Liver (tissue), 9 donors: ENCODE measurements around the gene TEP1. TPM values are rescaled to one million over a fixed set of nuclear protein-coding genes. Genes with fewer than 3 reads are reported as not detected.

Source experiments
- DNase-seq: peaks from one replicate; pipeline ENCODE4 v3.0.0-alpha.2; 2017; ENCODE audit warnings: low spot score
- H3K27ac ChIP-seq, 2 donors: one replicate each; pipeline ENCODE4 v1.7.0; 2013; ENCODE audit warnings: inconsistent platforms in 2 of 2, low read length in 2 of 2, control low read depth in 1 of 2, low read depth in 1 of 2, mild to moderate bottlenecking in 1 of 2
- H3K27me3 ChIP-seq, 4 donors: one replicate each; pipeline versions ENCODE4 v1.6.1 to v1.7.0; 2013; ENCODE audit warnings: low read length in 3 of 4, inconsistent platforms in 1 of 4, mild to moderate bottlenecking in 1 of 4, moderate library complexity in 1 of 4; ENCODE audit not compliant: control insufficient read depth in 4 of 4, insufficient read depth in 4 of 4
- H3K36me3 ChIP-seq, 4 donors: one replicate each; pipeline versions ENCODE4 v1.6.1 to v1.7.0; 2013; ENCODE audit warnings: low read length in 3 of 4, mild to moderate bottlenecking in 3 of 4, low read depth in 1 of 4, moderate library complexity in 1 of 4; ENCODE audit not compliant: control insufficient read depth in 4 of 4, insufficient read depth in 3 of 4
- H3K4me1 ChIP-seq, 4 donors: one replicate each; pipeline versions ENCODE4 v1.6.1 to v1.7.0; 2013; ENCODE audit warnings: low read length in 3 of 4, mild to moderate bottlenecking in 3 of 4, moderate library complexity in 1 of 4; ENCODE audit not compliant: control insufficient read depth in 4 of 4, insufficient read depth in 4 of 4
- H3K4me3 ChIP-seq, 3 donors: one replicate each; pipeline versions ENCODE4 v1.6.1 to v1.7.0; 2013; ENCODE audit warnings: low read length in 3 of 3, control low read depth in 1 of 3, low read depth in 1 of 3, mild to moderate bottlenecking in 1 of 3
- H3K9ac ChIP-seq, 2 donors: one replicate each; pipeline ENCODE4 v1.7.0; 2013; ENCODE audit warnings: low read length in 2 of 2, mild to moderate bottlenecking in 2 of 2, moderate library complexity in 2 of 2, control low read depth in 1 of 2, low read depth in 1 of 2
- H3K9me3 ChIP-seq, 4 donors: one replicate each; pipeline versions ENCODE4 v1.6.1 to v1.7.0; 2013; ENCODE audit warnings: low read length in 3 of 4; ENCODE audit not compliant: control insufficient read depth in 4 of 4
- ATF3 ChIP-seq: IDR thresholded peaks from 2 replicates; pipeline ENCODE4 v1.6.1; 2016; ENCODE audit warnings: antibody characterized with exemption
- EGR1 ChIP-seq, 2 donors: IDR thresholded peaks; 2 replicates each; pipeline ENCODE4 v1.6.1; 2016 to 2018; ENCODE audit warnings: antibody characterized with exemption in 2 of 2, low read depth in 2 of 2
- FOXA1 ChIP-seq: IDR thresholded peaks from 2 replicates; pipeline ENCODE4 v1.6.1; 2016; ENCODE audit warnings: antibody characterized with exemption
- FOXA2 ChIP-seq: IDR thresholded peaks from 2 replicates; pipeline ENCODE4 v1.6.1; 2016; ENCODE audit warnings: antibody characterized with exemption
- GABPA ChIP-seq, 2 donors: IDR thresholded peaks in 1 of 2; conservative IDR thresholded peaks in 1 of 2; 2 replicates each; pipeline ENCODE4 v1.6.1; 2016; ENCODE audit warnings: antibody characterized with exemption in 2 of 2, mild to moderate bottlenecking in 1 of 2, moderate library complexity in 1 of 2
- HNF4A ChIP-seq, 2 donors: conservative IDR thresholded peaks; 2 replicates each; pipeline ENCODE4 v1.6.1; 2016; ENCODE audit warnings: antibody characterized with exemption in 2 of 2, mild to moderate bottlenecking in 2 of 2
- HNF4G ChIP-seq: IDR thresholded peaks from 2 replicates; pipeline ENCODE4 v1.6.1; 2016; ENCODE audit warnings: antibody characterized with exemption
- JUND ChIP-seq, 2 donors: IDR thresholded peaks; 2 replicates each; pipeline ENCODE4 v1.6.1; 2016; ENCODE audit warnings: antibody characterized with exemption in 2 of 2
- NR2F2 ChIP-seq: IDR thresholded peaks from 2 replicates; pipeline ENCODE4 v1.6.1; 2016; ENCODE audit warnings: antibody characterized with exemption
- RAD21 ChIP-seq, 2 donors: IDR thresholded peaks; 2 replicates each; pipeline ENCODE4 v1.6.1; 2016; ENCODE audit warnings: antibody characterized with exemption in 2 of 2, mild to moderate bottlenecking in 2 of 2
- RXRA ChIP-seq, 2 donors: IDR thresholded peaks; 2 replicates each; pipeline ENCODE4 v1.6.1; 2017 to 2018; ENCODE audit warnings: antibody characterized with exemption in 2 of 2, mild to moderate bottlenecking in 1 of 2
- SP1 ChIP-seq: IDR thresholded peaks from 2 replicates; pipeline ENCODE4 v1.6.1; 2018; ENCODE audit warnings: antibody characterized with exemption, mild to moderate bottlenecking
- TAF1 ChIP-seq: conservative IDR thresholded peaks from 2 replicates; pipeline ENCODE4 v1.6.1; 2016; ENCODE audit warnings: antibody characterized with exemption, mild to moderate bottlenecking
- YY1 ChIP-seq: IDR thresholded peaks from 2 replicates; pipeline ENCODE4 v1.6.1; 2016; ENCODE audit warnings: antibody characterized with exemption, mild to moderate bottlenecking
- ZBTB33 ChIP-seq: IDR thresholded peaks from 2 replicates; pipeline ENCODE4 v1.6.1; 2016; ENCODE audit warnings: antibody characterized with exemption
- WGBS: extraction: QIAGEN DNeasy Blood & Tissue Kit; methylation state at CpG from one replicate; pipeline ENCODE4 v1.1.7; 2013; 5-methylcytosine and 5-hydroxymethylcytosine counted together
- polyA plus RNA-seq, 2 donors: library from polyadenylated mRNA; stranded (reverse) in 1 of 2; unstranded in 1 of 2; fragments of 200-250 nt in 1 of 2; fragments of >200 nt in 1 of 2; fragmentation: Nextera tagmentation in 1 of 2; extraction: Ambion mirVana in 1 of 2; gene quantifications; one replicate each; pipeline versions ENCODE4 v1.2.1 to v1.2.3, GENCODE V29; 2013 to 2015
- total RNA-seq, 2 donors: library from RNA; depleted of rRNA; stranded (reverse); fragments of >200 nt; gene quantifications; one replicate each; pipeline ENCODE4 v1.2.3, GENCODE V29; 2014
- TF ChIP-seq, protein P1 (sequence below): IDR thresholded peaks from 2 replicates; pipeline ENCODE4 v1.6.1; 2016; ENCODE audit warnings: antibody characterized with exemption
- TF ChIP-seq, protein P2 (sequence below): fragments of 150-350 bp; IDR thresholded peaks from 2 replicates; pipeline ENCODE4 v1.5.1; 2017; ENCODE audit warnings: improper control_type of control experiment, low read depth, low read length; ENCODE audit not compliant: missing input control
- TF ChIP-seq, protein P3 (sequence below): IDR thresholded peaks from 2 replicates; pipeline ENCODE4 v1.6.1; 2016; ENCODE audit warnings: antibody characterized with exemption, mild to moderate bottlenecking
- donor health status: healthy.
- donor health status: healthy.
- donor health status: healthy.
- donor health status: healthy.
- donor health status: healthy.

The TEP1 gene
- total and polyA plus RNA-seq, 4 donors: 3.9 to 20.7 (median 7.6) TPM

GRCh38 chr14:20356422-20356821, 56.9 kb downstream of the TEP1 start:
- no peaks in the 10 kb centered on the region for H3K27me3 ChIP-seq
- peaks cover 11 to 59% (median 53%) of the 10 kb centered on the region in 4 donors for H3K36me3 ChIP-seq
- H3K9ac ChIP-seq: no peak overlapping the region
- 94% methylated on average over 3 of the region's 3 CpGs for WGBS
- TF ChIP-seq HNF4G (no peak), ZBTB33 (no peak), HNF4A (conservative IDR thresholded peaks at IDR 0.05) (no peak), ATF3 (no peak), FOXA1 (no peak), RAD21 (IDR thresholded peaks at IDR 0.05) (no peak), TAF1 (no peak), FOXA2 (no peak), GABPA (IDR thresholded peaks at IDR 0.05 in 1 of 2, conservative IDR thresholded peaks at IDR 0.05 in 1 of 2) (no peak), SP1 (no peak), RXRA (IDR thresholded peaks at IDR 0.05) (no peak), EGR1 (IDR thresholded peaks at IDR 0.05; ENCODE audit: low read depth in 2 of 2) (no peak), NR2F2 (no peak), JUND (IDR thresholded peaks at IDR 0.05) (no peak), YY1 (no peak)
- TF ChIP-seq, protein P1, sequence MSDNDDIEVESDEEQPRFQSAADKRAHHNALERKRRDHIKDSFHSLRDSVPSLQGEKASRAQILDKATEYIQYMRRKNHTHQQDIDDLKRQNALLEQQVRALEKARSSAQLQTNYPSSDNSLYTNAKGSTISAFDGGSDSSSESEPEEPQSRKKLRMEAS: no peak
- TF ChIP-seq, protein P2, sequence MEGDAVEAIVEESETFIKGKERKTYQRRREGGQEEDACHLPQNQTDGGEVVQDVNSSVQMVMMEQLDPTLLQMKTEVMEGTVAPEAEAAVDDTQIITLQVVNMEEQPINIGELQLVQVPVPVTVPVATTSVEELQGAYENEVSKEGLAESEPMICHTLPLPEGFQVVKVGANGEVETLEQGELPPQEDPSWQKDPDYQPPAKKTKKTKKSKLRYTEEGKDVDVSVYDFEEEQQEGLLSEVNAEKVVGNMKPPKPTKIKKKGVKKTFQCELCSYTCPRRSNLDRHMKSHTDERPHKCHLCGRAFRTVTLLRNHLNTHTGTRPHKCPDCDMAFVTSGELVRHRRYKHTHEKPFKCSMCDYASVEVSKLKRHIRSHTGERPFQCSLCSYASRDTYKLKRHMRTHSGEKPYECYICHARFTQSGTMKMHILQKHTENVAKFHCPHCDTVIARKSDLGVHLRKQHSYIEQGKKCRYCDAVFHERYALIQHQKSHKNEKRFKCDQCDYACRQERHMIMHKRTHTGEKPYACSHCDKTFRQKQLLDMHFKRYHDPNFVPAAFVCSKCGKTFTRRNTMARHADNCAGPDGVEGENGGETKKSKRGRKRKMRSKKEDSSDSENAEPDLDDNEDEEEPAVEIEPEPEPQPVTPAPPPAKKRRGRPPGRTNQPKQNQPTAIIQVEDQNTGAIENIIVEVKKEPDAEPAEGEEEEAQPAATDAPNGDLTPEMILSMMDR: no peak
- TF ChIP-seq, protein P3, sequence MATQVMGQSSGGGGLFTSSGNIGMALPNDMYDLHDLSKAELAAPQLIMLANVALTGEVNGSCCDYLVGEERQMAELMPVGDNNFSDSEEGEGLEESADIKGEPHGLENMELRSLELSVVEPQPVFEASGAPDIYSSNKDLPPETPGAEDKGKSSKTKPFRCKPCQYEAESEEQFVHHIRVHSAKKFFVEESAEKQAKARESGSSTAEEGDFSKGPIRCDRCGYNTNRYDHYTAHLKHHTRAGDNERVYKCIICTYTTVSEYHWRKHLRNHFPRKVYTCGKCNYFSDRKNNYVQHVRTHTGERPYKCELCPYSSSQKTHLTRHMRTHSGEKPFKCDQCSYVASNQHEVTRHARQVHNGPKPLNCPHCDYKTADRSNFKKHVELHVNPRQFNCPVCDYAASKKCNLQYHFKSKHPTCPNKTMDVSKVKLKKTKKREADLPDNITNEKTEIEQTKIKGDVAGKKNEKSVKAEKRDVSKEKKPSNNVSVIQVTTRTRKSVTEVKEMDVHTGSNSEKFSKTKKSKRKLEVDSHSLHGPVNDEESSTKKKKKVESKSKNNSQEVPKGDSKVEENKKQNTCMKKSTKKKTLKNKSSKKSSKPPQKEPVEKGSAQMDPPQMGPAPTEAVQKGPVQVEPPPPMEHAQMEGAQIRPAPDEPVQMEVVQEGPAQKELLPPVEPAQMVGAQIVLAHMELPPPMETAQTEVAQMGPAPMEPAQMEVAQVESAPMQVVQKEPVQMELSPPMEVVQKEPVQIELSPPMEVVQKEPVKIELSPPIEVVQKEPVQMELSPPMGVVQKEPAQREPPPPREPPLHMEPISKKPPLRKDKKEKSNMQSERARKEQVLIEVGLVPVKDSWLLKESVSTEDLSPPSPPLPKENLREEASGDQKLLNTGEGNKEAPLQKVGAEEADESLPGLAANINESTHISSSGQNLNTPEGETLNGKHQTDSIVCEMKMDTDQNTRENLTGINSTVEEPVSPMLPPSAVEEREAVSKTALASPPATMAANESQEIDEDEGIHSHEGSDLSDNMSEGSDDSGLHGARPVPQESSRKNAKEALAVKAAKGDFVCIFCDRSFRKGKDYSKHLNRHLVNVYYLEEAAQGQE: no peak
- H3K4me3 ChIP-seq: no peak overlapping the region
- H3K4me1 ChIP-seq: no peaks in the 10 kb centered on the region
- no peak overlapping the region for H3K27ac ChIP-seq
- no peak for DNase-seq
- no peaks in the 10 kb centered on the region for H3K9me3 ChIP-seq
